ENCODE data around the gene IFT20. TPM values are rescaled to one million over a fixed set of nuclear protein-coding genes. Genes with fewer than 3 reads are reported as not detected.

The IFT20 gene
- total and polyA plus RNA-seq, 10 of the 15 experiments (the other 5 are each of a cell fraction or from before 2014, with no cell fraction given), result 9.4 to 38.2 (median 19.1) TPM

DNA sequence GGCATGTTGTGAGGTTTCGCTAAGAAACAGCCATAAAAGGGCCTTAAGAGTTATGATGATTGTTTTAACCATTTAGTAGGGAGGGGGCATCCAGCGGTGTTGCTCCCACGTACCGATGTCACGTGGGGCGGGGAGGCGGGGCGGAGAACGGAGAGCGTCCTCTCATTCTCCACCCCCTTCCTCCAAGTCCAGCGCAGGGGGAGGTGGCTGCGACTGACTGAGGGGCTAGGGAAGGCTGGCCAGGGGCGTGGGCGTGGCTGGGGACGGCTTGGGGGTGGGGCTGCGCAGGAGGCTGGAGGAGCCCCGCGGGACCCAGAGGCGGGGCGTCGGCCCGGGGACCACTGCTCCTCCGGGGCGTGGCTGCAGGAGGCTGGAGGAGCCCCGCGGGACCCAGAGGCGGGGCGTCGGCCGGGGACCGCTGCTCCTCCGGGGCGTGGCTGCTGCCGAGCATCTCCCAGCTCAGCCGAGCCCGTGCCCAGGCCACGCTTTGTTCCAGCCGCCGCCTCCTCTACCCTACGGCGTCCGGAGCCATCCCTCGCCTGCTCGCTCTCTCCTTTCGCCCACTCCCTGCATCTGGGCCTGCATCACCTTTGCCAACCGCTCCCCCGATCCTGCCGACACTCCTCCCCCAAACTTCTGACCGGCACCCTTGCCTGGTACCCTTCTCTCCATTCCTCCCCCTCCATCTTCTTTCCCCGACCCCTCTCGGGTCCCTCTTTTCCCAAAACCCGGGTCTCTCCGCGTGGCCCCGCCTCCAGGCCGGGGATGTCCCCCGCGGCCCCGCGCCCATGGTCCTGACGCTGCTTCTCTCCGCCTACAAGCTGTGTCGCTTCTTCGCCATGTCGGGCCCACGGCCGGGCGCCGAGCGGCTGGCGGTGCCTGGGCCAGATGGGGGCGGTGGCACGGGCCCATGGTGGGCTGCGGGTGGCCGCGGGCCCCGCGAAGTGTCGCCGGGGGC, 36.3 kb upstream of the IFT20 start, which contains the start of gene SARM1:
TSS of gene SARM1 (plus strand) at position 450 of the 958 bp plus-strand sequence. CDS start at position 789, 339 bp downstream.
- Histone ChIP-seq H3K27me3 (replicated peaks in 1 of 2; ENCODE audit: control insufficient read depth in 2 of 2, insufficient read depth in 2 of 2, low read length in 1 of 2) (no peaks in the 10 kb centered on the region), H2AFZ (ENCODE audit: control insufficient read depth, low read depth, low read length) (peak within 1 kb of the TSS; percentile 65), H3K4me2 (ENCODE audit: control insufficient read depth, insufficient read depth) (peak within 1 kb of the TSS; percentile 93), H3K27ac (ENCODE audit: control insufficient read depth, insufficient read depth) (no peak within 1 kb of the TSS), H3K36me3 (ENCODE audit: control insufficient read depth in 2 of 2, insufficient read depth in 2 of 2, low read length in 1 of 2) (no peaks in the 10 kb centered on the region), H3K4me1 (ENCODE audit: control insufficient read depth, insufficient read depth, low read length) (peaks cover 7% of the 10 kb centered on the region), H3K9me3 (replicated peaks; ENCODE audit: control insufficient read depth, insufficient read depth, low read length) (no peaks in the 10 kb centered on the region), H4K20me1 (ENCODE audit: control insufficient read depth, insufficient read depth) (peaks cover 3% of the 10 kb centered on the region; the same call in 1 of the 2 replicates), H3K9ac (ENCODE audit: control insufficient read depth, insufficient read depth, low read length) (peak within 1 kb of the TSS; percentile 67), H3K79me2 (ENCODE audit: control insufficient read depth, insufficient read depth, low read length) (peaks cover 2% of the 10 kb centered on the region; the same call in 1 of the 2 replicates), H3K4me3 (peak within 1 kb of the TSS; percentile 88)
- peak; percentile 84 for FAIRE-seq
- in situ Hi-C loops (cut with MboI), result loop anchor here (10.0 kb wide), 1 partner anchor 173 kb away; no protein-coding TSS in a partner anchor
- RAD21 ChIA-PET (ENCODE audit: unreplicated experiment), result interaction anchor here (0.7 kb wide), 1 partner anchor 131 kb away, joined by 3 read pairs; no protein-coding TSS in a partner anchor
- ATAC-seq, result peak; percentile 97
- whole genome bisulfite sequencing (ENCODE audit: insufficient coverage, insufficient replicate concordance, low lambda C conversion rate, missing lambda C conversion rate), result 1% methylated on average over 46 of the region's 80 CpGs
- SMC1A ChIA-PET (ENCODE audit: uncharacterized antibody, unreplicated experiment), result interaction anchor here (1.4 to 1.5 kb wide), 2 partner anchors 20 to 45 kb away, joined by 3 to 5 read pairs; no protein-coding TSS in a partner anchor
- intact Hi-C loops (cut with micrococcal nuclease; ENCODE audit: unreplicated experiment), result loop anchor here (10.0 kb wide), 2 partner anchors 63 to 173 kb away; no protein-coding TSS in a partner anchor
- BruUV-seq (replicated peaks), result no TSS peak
- DNase-seq (ENCODE audit: low read depth, low spot score), result peak; percentile 63
- POLR2A ChIA-PET, result interaction anchor here (0.6 kb wide), 1 partner anchor 195 kb away, joined by 3 read pairs; no protein-coding TSS in a partner anchor
- CTCF ChIA-PET, result interaction anchor here (1.7 kb wide), 1 partner anchor 45 kb away, joined by 5 read pairs; no protein-coding TSS in a partner anchor
- TF ChIP-seq SREBF1 (IDR thresholded peaks at IDR 0.05; ENCODE audit: low read length) (no peak), JUND (IDR thresholded peaks at IDR 0.05; ENCODE audit: low read depth, low read length) (no peak), JUNB (IDR thresholded peaks at IDR 0.05) (no peak), ZNF274 (IDR thresholded peaks at IDR 0.05; ENCODE audit: insufficient read depth, insufficient read length) (no peak), ASH2L (IDR thresholded peaks at IDR 0.05; ENCODE audit: borderline replicate concordance, low read depth) (no peak), E2F8 (IDR thresholded peaks at IDR 0.05; ENCODE audit: low read depth, partially characterized antibody) (no peak), BRCA1 (IDR thresholded peaks at IDR 0.05; ENCODE audit: low read depth, low read length) (no peak), HCFC1 (IDR thresholded peaks at IDR 0.05; ENCODE audit: low read length) (no peak), ZNF217 (IDR thresholded peaks at IDR 0.05) (no peak), NFYA (IDR thresholded peaks at IDR 0.05; ENCODE audit: borderline replicate concordance, low read depth, low read length) (no peak)
- TF ChIP-seq, protein P1, sequence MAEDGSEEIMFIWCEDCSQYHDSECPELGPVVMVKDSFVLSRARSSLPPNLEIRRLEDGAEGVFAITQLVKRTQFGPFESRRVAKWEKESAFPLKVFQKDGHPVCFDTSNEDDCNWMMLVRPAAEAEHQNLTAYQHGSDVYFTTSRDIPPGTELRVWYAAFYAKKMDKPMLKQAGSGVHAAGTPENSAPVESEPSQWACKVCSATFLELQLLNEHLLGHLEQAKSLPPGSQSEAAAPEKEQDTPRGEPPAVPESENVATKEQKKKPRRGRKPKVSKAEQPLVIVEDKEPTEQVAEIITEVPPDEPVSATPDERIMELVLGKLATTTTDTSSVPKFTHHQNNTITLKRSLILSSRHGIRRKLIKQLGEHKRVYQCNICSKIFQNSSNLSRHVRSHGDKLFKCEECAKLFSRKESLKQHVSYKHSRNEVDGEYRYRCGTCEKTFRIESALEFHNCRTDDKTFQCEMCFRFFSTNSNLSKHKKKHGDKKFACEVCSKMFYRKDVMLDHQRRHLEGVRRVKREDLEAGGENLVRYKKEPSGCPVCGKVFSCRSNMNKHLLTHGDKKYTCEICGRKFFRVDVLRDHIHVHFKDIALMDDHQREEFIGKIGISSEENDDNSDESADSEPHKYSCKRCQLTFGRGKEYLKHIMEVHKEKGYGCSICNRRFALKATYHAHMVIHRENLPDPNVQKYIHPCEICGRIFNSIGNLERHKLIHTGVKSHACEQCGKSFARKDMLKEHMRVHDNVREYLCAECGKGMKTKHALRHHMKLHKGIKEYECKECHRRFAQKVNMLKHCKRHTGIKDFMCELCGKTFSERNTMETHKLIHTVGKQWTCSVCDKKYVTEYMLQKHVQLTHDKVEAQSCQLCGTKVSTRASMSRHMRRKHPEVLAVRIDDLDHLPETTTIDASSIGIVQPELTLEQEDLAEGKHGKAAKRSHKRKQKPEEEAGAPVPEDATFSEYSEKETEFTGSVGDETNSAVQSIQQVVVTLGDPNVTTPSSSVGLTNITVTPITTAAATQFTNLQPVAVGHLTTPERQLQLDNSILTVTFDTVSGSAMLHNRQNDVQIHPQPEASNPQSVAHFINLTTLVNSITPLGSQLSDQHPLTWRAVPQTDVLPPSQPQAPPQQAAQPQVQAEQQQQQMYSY (CRISPR knock-in tag; IDR thresholded peaks at IDR 0.05), result no peak
